CD4-positive, alpha-beta T cell (primary cell): ENCODE measurements around the gene DFFA. TPM values are rescaled to one million over a fixed set of nuclear protein-coding genes. Genes with fewer than 3 reads are reported as not detected.

Source experiments
- ATAC-seq: fragments of 200-7000 bp; cut with Tn5 transposase; one replicate; pipeline ENCODE4 v1.10.0; 2022; ENCODE audit warnings: mild to moderate bottlenecking; ENCODE audit not compliant: poor library complexity
- CTCF ChIA-PET: fragments of 350-600 bp; sonication (Branson Sonifier 250); formaldehyde crosslinking; loops from one replicate; lab custom pipeline; 2021; ENCODE audit warnings: antibody characterized with exemption, inconsistent platforms; lab: Charles Lee
- POLR2A ChIA-PET: fragments of 350-600 bp; sonication (Branson Sonifier 250); formaldehyde crosslinking; loops from one replicate; lab custom pipeline; 2021; ENCODE audit warnings: antibody characterized with exemption, inconsistent platforms; lab: Charles Lee
- DNase-seq, 14 experiments: peaks; one replicate each; pipeline ENCODE4 v3.0.0-alpha.2; 2013 to 2020; ENCODE audit warnings: mixed read lengths in 2 of 14
- H3K27ac ChIP-seq, 2 donors: one replicate each; pipeline versions ENCODE4 v1.5.1 to v1.7.0; 2013; ENCODE audit warnings: low read length in 2 of 2, low read depth in 1 of 2, mild to moderate bottlenecking in 1 of 2
- H3K27me3 ChIP-seq, 2 experiments: 1 replicate in 1 of 2; 2 replicates in 1 of 2; pipeline versions ENCODE4 v1.6.1 to v1.7.0; 2013; ENCODE audit warnings: low read length in 2 of 2, control low read depth in 1 of 2, mild to moderate bottlenecking in 1 of 2, moderate library complexity in 1 of 2; ENCODE audit not compliant: insufficient read depth in 2 of 2, control insufficient read depth in 1 of 2
- H3K36me3 ChIP-seq: one replicate; pipeline ENCODE4 v1.6.1; 2013; ENCODE audit warnings: low read length, control low read depth; ENCODE audit not compliant: insufficient read depth
- H3K4me1 ChIP-seq: one replicate; pipeline ENCODE4 v1.6.1; 2013; ENCODE audit warnings: low read length, control low read depth; ENCODE audit not compliant: insufficient read depth
- H3K4me3 ChIP-seq: one replicate; pipeline ENCODE4 v1.5.1; 2013; ENCODE audit warnings: mild to moderate bottlenecking, low read length, moderate library complexity
- H3K9me3 ChIP-seq, 2 experiments: 1 replicate in 1 of 2; 2 replicates in 1 of 2; pipeline versions ENCODE4 v1.6.1 to v1.7.0; 2013; ENCODE audit warnings: low read length in 2 of 2, mild to moderate bottlenecking in 2 of 2, control low read depth in 1 of 2, moderate library complexity in 1 of 2; ENCODE audit not compliant: control insufficient read depth in 1 of 2, insufficient read depth in 1 of 2
- H3K27ac Mint-ChIP-seq: one replicate; pipeline ENCODE4 v1.8.0; 2020; ENCODE audit warnings: mixed read lengths
- H3K27me3 Mint-ChIP-seq: one replicate; pipeline ENCODE4 v1.8.0; 2021; ENCODE audit warnings: mixed read lengths
- H3K36me3 Mint-ChIP-seq: one replicate; pipeline ENCODE4 v1.8.0; 2021; ENCODE audit warnings: low read depth, mixed read lengths
- H3K4me1 Mint-ChIP-seq: one replicate; pipeline ENCODE4 v1.8.0; 2021; ENCODE audit warnings: low read depth, mixed read lengths
- H3K4me3 Mint-ChIP-seq: one replicate; pipeline ENCODE4 v1.8.0; 2020; ENCODE audit warnings: mild to moderate bottlenecking, mixed read lengths
- H3K9me3 Mint-ChIP-seq: one replicate; pipeline ENCODE4 v1.8.0; 2020; ENCODE audit warnings: mixed read lengths
- intact Hi-C, 2 experiments: fragments of 100-400 bp; cut with DNase I in 1 of 2; cut with micrococcal nuclease in 1 of 2; formaldehyde crosslinking; loops; one replicate each; pipeline versions ENCODE4 v1.15.1 to v1.9.0; 2023 to 2025; cut with DNase I, micrococcal nuclease
- total RNA-seq, 174 experiments: library from RNA in 2 of 174; stranded (reverse) in 2 of 174; gene quantifications; one replicate each; pipeline ENCODE4 v1.2.3 and lab custom pipeline; 2021 to 2026
- TF ChIP-seq, protein P1 (sequence below): fragments of 200-600 bp; IDR thresholded peaks from one replicate; pipeline ENCODE4 v1.8.0; 2022; ENCODE audit warnings: antibody characterized with exemption, mild to moderate bottlenecking

Gene DFFA
- total RNA-seq, 2 experiments from 2014 or later: 7.4 to 9.1 TPM

GRCh38 chr1:10517677-10517982, 45.3 kb upstream of the DFFA start:
- Histone ChIP-seq H3K9me3 (no peaks in the 10 kb centered on the region), H3K36me3 (peaks cover 6% of the 10 kb centered on the region), H3K4me1 (peaks cover 51% of the 10 kb centered on the region), H3K27ac (no peak overlapping the region), H3K4me3 (no peak overlapping the region), H3K27me3 (no peaks in the 10 kb centered on the region)
- no peaks in the 10 kb centered on the region for H3K9me3 Mint-ChIP-seq
- TF ChIP-seq, protein P1, sequence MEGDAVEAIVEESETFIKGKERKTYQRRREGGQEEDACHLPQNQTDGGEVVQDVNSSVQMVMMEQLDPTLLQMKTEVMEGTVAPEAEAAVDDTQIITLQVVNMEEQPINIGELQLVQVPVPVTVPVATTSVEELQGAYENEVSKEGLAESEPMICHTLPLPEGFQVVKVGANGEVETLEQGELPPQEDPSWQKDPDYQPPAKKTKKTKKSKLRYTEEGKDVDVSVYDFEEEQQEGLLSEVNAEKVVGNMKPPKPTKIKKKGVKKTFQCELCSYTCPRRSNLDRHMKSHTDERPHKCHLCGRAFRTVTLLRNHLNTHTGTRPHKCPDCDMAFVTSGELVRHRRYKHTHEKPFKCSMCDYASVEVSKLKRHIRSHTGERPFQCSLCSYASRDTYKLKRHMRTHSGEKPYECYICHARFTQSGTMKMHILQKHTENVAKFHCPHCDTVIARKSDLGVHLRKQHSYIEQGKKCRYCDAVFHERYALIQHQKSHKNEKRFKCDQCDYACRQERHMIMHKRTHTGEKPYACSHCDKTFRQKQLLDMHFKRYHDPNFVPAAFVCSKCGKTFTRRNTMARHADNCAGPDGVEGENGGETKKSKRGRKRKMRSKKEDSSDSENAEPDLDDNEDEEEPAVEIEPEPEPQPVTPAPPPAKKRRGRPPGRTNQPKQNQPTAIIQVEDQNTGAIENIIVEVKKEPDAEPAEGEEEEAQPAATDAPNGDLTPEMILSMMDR: no peak
- ChIA-PET POLR2A (no interaction called here), CTCF (no interaction called here)
- DNase-seq (no peak), ATAC-seq (no peak)
- peaks cover 75% of the 10 kb centered on the region for H3K4me1 Mint-ChIP-seq
- H3K27ac Mint-ChIP-seq: peak overlapping the region; percentile 78
- intact Hi-C loops: loop anchor here in 1 of 2 experiments (10.0 kb wide), 1 partner anchor 117 kb away; no protein-coding TSS in a partner anchor
- no peak overlapping the region for H3K4me3 Mint-ChIP-seq
- peaks cover 30% of the 10 kb centered on the region for H3K36me3 Mint-ChIP-seq
- no peaks in the 10 kb centered on the region for H3K27me3 Mint-ChIP-seq

DNA sequence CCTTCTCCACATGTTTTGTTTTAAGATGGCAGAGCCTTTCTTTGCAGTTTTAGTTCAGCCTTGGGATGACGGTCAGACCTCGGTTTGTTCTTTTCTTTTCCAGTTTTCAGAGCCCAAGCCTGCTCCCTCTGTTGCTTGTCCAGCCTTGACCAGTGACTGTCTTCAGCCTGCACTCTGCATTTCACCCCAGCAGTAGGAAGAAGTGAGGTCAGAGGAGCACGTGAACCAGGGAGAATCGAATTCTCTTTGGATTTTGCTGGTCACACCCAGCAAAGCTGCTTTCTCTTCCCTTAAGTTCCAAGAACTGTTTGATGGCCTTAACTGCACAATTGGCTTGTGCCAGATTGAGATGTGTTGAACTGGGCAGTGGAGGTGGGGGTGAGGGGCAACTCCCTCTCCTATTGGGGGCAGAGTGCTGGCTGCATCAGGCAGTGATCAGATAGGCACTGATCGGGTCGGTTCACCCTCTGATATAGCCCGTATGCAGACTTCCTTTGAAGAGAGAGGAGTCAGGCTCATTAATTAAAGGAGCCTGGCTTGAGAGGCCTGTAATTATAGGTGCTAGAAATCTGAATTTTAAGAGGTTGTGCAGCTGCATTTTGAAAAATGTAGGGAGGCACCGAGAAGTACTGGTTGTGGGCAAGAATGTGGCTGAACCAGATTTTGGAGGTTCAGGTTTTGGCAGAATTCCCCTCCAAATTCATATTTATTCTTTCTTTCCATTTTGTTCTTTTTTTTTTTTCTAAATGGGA, 44.8 kb upstream of the DFFA start:
- Mint-ChIP-seq H3K36me3 (peaks cover 30% of the 10 kb centered on the region), H3K4me1 (peaks cover 74% of the 10 kb centered on the region), H3K4me3 (no peak overlapping the region), H3K9me3 (no peaks in the 10 kb centered on the region), H3K27me3 (no peaks in the 10 kb centered on the region), H3K27ac (peak overlapping the region; percentile 78)
- intact Hi-C loops: loop anchor here in 1 of 2 experiments (10.0 kb wide), 1 partner anchor 118 kb away; no protein-coding TSS in a partner anchor
- no peaks in the 10 kb centered on the region for H3K9me3 ChIP-seq
- no peak for ATAC-seq
- peaks cover 6% of the 10 kb centered on the region for H3K36me3 ChIP-seq
- ChIA-PET POLR2A (no interaction called here), CTCF (interaction anchor here (0.9 kb wide), 1 partner anchor 10 kb away, joined by 4 read pairs; no protein-coding TSS in a partner anchor)
- H3K27me3 ChIP-seq: no peaks in the 10 kb centered on the region
- H3K4me1 ChIP-seq: peaks cover 53% of the 10 kb centered on the region
- no peak for DNase-seq
- H3K27ac ChIP-seq: no peak overlapping the region
- TF ChIP-seq, protein P1: no peak
- no peak overlapping the region for H3K4me3 ChIP-seq

- Histone ChIP-seq H3K27ac (no peak overlapping the region), H3K27me3 (no peaks in the 10 kb centered on the region), H3K4me3 (no peak overlapping the region), H3K36me3 (peaks cover 2% of the 10 kb centered on the region), H3K4me1 (peaks cover 62% of the 10 kb centered on the region), H3K9me3 (no peaks in the 10 kb centered on the region)
- H3K36me3 Mint-ChIP-seq: peaks cover 23% of the 10 kb centered on the region
- DNase-seq: no peak
- peak overlapping the region; percentile 46 for H3K4me3 Mint-ChIP-seq
- POLR2A ChIA-PET: no interaction called here
- peaks cover 72% of the 10 kb centered on the region for H3K4me1 Mint-ChIP-seq
- peak overlapping the region; percentile 78 for H3K27ac Mint-ChIP-seq
- H3K9me3 Mint-ChIP-seq: no peaks in the 10 kb centered on the region
- H3K27me3 Mint-ChIP-seq: no peaks in the 10 kb centered on the region
- no peak for ATAC-seq
- TF ChIP-seq, protein P1: no peak
- CTCF ChIA-PET: interaction anchor here (0.9 kb wide), 1 partner anchor 9 kb away, joined by 4 read pairs; no protein-coding TSS in a partner anchor
- intact Hi-C loops: loop anchor here in 1 of 2 experiments (10.0 kb wide), 1 partner anchor 119 kb away; no protein-coding TSS in a partner anchor
Observed at GRCh38 chr1:10515976-10516750, 43.8 kb upstream of the DFFA start.
